Measurements from ENCODE around the gene KRTAP4-9.
"Not testable (repeated sequence)": the region's sequence is repeated elsewhere in the genome, so short reads cannot be mapped to it uniquely, and the experiment has no call there.

DNA sequence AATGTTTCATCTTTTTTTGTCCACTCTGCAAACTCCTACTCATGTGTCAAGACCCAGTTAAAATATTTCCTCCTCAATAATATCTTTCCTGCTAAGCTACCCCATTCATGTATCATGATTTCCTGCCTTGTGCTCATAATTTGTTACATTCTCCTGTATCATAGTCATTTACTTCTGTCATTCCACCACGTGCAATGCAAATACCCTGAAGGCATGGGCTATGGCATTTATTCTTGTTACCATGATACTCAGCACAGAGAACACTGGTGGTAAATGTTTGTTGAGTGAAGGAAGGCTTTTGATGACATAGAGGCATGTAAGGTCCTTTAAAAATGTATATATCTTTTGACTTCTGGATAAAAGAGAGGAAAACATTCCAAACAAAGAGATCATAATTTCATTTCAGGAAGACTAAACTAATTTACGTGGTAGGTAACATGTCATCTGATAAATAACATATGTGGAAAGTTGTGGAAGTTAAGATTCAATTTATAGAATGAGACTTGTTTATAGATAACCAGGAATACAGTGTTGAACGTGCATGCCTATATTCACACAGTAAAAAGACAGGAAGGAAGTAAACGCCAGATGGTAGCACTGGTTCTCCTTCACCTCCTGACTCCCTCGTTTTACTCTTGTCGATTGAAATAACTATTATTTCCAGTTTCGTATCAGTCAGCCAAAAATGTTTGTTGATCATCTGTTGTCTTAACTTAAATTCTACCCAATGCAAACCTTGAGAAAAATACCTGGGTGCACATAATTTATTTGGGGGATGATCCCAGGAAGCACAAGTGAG lies 5.3 kb upstream of the KRTAP4-9 start:
- not testable (repeated sequence) for TF ChIP-seq EZH2 (optimal IDR thresholded peaks at IDR 0.05; ENCODE audit: low read depth, low read length); EZH2phosphoT487 (IDR thresholded peaks at IDR 0.05; ENCODE audit: low read length)
- TF ChIP-seq, protein P1, sequence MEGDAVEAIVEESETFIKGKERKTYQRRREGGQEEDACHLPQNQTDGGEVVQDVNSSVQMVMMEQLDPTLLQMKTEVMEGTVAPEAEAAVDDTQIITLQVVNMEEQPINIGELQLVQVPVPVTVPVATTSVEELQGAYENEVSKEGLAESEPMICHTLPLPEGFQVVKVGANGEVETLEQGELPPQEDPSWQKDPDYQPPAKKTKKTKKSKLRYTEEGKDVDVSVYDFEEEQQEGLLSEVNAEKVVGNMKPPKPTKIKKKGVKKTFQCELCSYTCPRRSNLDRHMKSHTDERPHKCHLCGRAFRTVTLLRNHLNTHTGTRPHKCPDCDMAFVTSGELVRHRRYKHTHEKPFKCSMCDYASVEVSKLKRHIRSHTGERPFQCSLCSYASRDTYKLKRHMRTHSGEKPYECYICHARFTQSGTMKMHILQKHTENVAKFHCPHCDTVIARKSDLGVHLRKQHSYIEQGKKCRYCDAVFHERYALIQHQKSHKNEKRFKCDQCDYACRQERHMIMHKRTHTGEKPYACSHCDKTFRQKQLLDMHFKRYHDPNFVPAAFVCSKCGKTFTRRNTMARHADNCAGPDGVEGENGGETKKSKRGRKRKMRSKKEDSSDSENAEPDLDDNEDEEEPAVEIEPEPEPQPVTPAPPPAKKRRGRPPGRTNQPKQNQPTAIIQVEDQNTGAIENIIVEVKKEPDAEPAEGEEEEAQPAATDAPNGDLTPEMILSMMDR (IDR thresholded peaks at IDR 0.05; ENCODE audit: low read length): not testable (repeated sequence)

Measured in MM.1S (cell line).